ENCODE data around the gene HAS3. TPM values are rescaled to one million over a fixed set of nuclear protein-coding genes. Genes with fewer than 3 reads are reported as not detected.
A peak's percentile ranks its signal among the peaks of the same experiment; 100 is the strongest.

The HAS3 gene
- total RNA-seq, 1 donor from 2014 or later = 0.82 TPM

DNA sequence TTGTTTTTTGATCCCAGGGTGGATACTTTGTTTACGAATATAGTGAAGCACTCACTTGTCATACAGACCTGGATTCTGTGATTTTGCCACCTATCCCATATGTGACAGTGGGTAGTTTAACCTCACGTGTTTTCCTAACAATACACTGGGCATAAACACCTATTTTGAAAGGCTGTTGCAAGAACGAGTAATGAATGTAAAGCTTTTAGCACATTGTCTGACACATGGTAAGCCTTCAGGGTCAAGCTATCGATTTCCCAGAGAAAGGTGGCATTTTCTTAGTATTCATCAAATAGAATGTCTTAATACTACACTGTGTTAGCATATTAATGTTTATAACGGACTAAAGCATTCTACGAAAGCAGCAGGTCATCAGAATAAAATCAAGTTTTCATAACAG lies 25.0 kb downstream of the HAS3 start:
- Mint-ChIP-seq H3K9me3 (no peaks in the 10 kb centered on the region), H3K4me3 (peak overlapping the region; percentile 94), H3K36me3 (ENCODE audit: low read depth) (peaks cover 40% of the 10 kb centered on the region), H3K27ac (peak overlapping the region; percentile 84), H3K27me3 (no peaks in the 10 kb centered on the region), H3K4me1 (peaks cover 52% of the 10 kb centered on the region)
- CTCF ChIA-PET = interaction anchor here (1.2 kb wide), 1 partner anchor 603 kb away, joined by 4 read pairs; no protein-coding TSS in a partner anchor
- ATAC-seq (ENCODE audit: low read depth) (no peak), DNase-seq (no peak)
- TF ChIP-seq, protein P1, sequence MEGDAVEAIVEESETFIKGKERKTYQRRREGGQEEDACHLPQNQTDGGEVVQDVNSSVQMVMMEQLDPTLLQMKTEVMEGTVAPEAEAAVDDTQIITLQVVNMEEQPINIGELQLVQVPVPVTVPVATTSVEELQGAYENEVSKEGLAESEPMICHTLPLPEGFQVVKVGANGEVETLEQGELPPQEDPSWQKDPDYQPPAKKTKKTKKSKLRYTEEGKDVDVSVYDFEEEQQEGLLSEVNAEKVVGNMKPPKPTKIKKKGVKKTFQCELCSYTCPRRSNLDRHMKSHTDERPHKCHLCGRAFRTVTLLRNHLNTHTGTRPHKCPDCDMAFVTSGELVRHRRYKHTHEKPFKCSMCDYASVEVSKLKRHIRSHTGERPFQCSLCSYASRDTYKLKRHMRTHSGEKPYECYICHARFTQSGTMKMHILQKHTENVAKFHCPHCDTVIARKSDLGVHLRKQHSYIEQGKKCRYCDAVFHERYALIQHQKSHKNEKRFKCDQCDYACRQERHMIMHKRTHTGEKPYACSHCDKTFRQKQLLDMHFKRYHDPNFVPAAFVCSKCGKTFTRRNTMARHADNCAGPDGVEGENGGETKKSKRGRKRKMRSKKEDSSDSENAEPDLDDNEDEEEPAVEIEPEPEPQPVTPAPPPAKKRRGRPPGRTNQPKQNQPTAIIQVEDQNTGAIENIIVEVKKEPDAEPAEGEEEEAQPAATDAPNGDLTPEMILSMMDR (IDR thresholded peaks at IDR 0.05) = no peak
- intact Hi-C loops (cut with micrococcal nuclease) = loop anchor here (5.0 to 10.0 kb wide), 4 partner anchors 257 to 982 kb away; partner anchors contain the start of genes PDPR, SLC7A6, TERF2 and WWP2
- POLR2A ChIA-PET = interaction anchor here (1.4 kb wide), 1 partner anchor 632 kb away, joined by 10 read pairs; no protein-coding TSS in a partner anchor

DNA sequence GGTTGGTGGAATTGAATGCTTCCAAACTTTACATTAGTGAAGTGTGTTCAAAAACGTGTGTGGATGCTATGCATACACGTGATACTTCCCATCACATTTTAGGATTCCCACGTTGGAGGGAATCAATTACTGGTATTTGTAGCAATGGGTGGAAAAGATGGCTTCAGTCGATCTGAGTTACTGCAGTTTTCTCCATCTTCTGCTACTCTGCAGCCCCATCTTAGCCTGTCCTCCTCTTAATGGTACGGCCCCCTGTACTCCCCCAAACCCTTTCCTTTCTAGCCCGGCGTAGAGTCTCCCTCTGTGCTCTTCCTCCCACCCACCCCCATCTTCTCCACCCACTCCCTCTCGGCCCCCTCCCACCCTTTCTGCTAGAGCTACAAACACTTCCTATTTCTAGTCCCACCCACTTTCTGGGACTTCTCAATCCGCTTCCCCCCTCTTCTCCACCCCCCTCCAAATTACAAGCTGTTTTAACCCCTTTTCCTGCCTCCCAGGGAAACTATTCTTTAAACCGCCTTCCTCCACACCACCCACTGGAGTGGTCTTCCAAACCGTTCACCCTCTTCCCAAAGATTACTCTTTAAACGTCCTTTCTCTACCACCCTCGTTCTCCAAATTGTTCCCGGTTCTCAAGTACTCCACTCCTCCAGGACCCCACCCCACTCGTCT lies 25.9 kb downstream of the HAS3 start:
- ChIA-PET CTCF (interaction anchor here (1.2 kb wide), 1 partner anchor 604 kb away, joined by 4 read pairs; no protein-coding TSS in a partner anchor), POLR2A (interaction anchor here (0.5 to 1.4 kb wide), 6 partner anchors 10 to 1413 kb away, joined by 3 to 8 read pairs (median 4); no protein-coding TSS in a partner anchor)
- H3K4me3 Mint-ChIP-seq = peak overlapping the region; percentile 94
- no peaks in the 10 kb centered on the region for H3K9me3 Mint-ChIP-seq
- intact Hi-C loops (cut with micrococcal nuclease) = loop anchor here (5.0 to 10.0 kb wide), 4 partner anchors 256 to 981 kb away; partner anchors contain the start of genes PDPR, SLC7A6, TERF2 and WWP2
- peaks cover 37% of the 10 kb centered on the region for H3K36me3 Mint-ChIP-seq (ENCODE audit: low read depth)
- TF ChIP-seq, protein P1 (IDR thresholded peaks at IDR 0.05) = no peak
- H3K27ac Mint-ChIP-seq = peak overlapping the region; percentile 84
- ATAC-seq (ENCODE audit: low read depth) = peak; percentile 29
- no peak for DNase-seq
- peaks cover 52% of the 10 kb centered on the region for H3K4me1 Mint-ChIP-seq
- no peaks in the 10 kb centered on the region for H3K27me3 Mint-ChIP-seq

DNA sequence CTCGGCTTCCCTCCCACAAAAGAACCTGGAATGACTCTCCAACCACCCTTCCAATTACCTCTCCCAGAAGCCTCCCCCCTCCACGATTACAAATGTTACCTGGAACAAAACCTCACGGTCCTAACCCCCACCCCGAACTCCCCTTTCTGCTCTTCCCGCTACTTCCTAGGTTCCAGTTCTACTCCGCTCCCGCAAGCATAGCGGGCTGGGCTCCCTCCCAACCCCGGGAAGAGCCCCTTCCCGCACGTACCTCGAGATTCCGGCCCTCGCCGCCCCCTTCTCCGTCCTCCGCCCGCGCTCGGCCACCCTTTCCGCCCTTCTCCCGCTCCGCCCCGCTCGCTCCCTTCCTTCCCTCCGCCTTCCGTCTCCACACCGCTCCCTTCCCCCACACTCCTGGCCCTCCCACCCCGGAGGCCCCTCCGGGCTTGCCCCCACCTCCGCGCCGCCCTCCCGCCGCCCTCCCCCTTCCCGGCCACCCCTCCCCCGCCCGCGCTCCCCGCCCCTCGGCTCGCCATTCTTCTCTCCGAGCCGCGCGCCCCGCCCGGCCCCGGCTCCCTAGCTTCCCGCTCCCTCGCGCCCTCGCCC lies 26.5 kb downstream of the HAS3 start:
- Mint-ChIP-seq H3K27me3 (no peaks in the 10 kb centered on the region), H3K9me3 (no peaks in the 10 kb centered on the region), H3K4me1 (peaks cover 48% of the 10 kb centered on the region), H3K27ac (peak overlapping the region; percentile 84), H3K4me3 (peak overlapping the region; percentile 94), H3K36me3 (ENCODE audit: low read depth) (peaks cover 36% of the 10 kb centered on the region)
- intact Hi-C loops (cut with micrococcal nuclease) = loop anchor here (1.0 to 10.0 kb wide), 10 partner anchors 55 to 980 kb away; partner anchors contain the start of genes COG8, NIP7, PDF and PDPR
- TF ChIP-seq, protein P1 (IDR thresholded peaks at IDR 0.05) = no peak
- DNase-seq (no peak), ATAC-seq (ENCODE audit: low read depth) (peak; percentile 54)
- ChIA-PET POLR2A (interaction anchor here (0.5 to 2.6 kb wide), 13 partner anchors 11 to 1414 kb away, joined by 3 to 20 read pairs (median 5); partner anchors contain the start of gene SNTB2), CTCF (no interaction called here)

DNA sequence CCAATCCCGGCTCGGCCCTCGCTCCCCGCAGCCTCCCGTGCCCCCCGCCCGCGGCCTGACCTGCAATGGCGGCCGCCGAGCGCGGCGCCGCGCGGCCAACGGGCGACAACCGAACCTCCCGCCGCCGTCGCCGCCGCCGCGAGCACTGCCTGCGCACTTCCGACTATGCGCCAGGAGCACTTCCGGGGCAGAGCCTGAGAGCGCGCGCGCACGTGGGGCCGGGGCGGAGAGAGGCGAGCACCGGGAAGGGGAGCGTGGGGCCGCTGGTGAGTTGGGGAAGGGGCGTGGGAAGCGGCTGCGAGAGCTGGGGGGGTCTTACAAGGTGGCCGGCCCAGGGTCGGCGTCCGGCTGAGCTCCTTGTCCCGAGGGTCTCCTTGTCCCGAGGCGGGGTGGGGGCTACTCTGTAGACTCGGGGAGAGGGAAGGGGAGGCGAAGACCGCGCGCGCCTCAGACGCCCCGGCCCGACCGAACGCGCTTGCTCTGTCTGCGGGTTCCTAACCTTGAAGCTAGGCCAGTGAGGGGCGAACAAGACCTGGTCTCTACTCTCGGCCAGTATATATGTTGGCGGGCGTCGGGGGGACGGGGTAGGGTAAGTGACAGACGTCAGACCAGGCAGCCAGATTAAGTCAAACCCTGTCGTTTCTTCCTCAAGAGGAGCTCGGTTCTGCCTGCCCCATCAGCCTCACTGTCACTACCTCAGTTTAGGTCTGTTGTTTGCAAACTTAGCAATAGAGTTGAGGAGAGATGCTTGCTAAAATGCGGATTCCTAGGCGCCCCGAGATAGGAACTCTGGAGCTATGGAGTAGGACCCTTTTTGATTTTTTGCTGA lies 27.2 kb downstream of the HAS3 start, which contains the start of the genes CHTF8 and UTP4:
TSS of gene CHTF8 (minus strand) at position 165 of the 829 bp plus-strand sequence. CDS start 11,130 bp downstream, outside the sequence.
TSS of gene UTP4 (plus strand) at position 226 of the 829 bp plus-strand sequence. CDS start 811 bp downstream, outside the sequence.
- Mint-ChIP-seq H3K4me1 (peaks cover 47% of the 10 kb centered on the region), H3K4me3 (peak within 1 kb of the TSS; percentile 94), H3K27me3 (no peaks in the 10 kb centered on the region), H3K27ac (peak within 1 kb of the TSS; percentile 85), H3K9me3 (no peaks in the 10 kb centered on the region), H3K36me3 (ENCODE audit: low read depth) (peaks cover 40% of the 10 kb centered on the region)
- intact Hi-C loops (cut with micrococcal nuclease) = loop anchor here (1.0 to 10.0 kb wide), 10 partner anchors 55 to 980 kb away; partner anchors contain the start of genes COG8, NIP7, PDF and PDPR
- peak; percentile 89 for DNase-seq
- TF ChIP-seq, protein P1 (IDR thresholded peaks at IDR 0.05) = no peak
- ChIA-PET CTCF (interaction anchor here (0.8 to 1.0 kb wide), 3 partner anchors 8 to 332 kb away, joined by 3 to 4 read pairs (median 3); no protein-coding TSS in a partner anchor), POLR2A (interaction anchor here (0.5 to 2.6 kb wide), 16 partner anchors 13 to 1156 kb away, joined by 3 to 20 read pairs (median 4); partner anchors contain the start of genes AARS1, NFAT5, SMPD3 and SNTB2)
- peak; percentile 85 for ATAC-seq (ENCODE audit: low read depth)

Measured in activated B cell treated with CpG ODN at 0.5 μM for 24 hours (primary cell).